ENCODE data around the gene SLC7A1.

SLC7A1 gene

GRCh38 chr13:29571876-29572570, 23.5 kb downstream of the SLC7A1 start:
- peaks cover 17% of the 10 kb centered on the region for H3K36me3 ChIP-seq (ENCODE audit: insufficient read depth, low read length)
- no peaks in the 10 kb centered on the region for H3K27me3 ChIP-seq (ENCODE audit: insufficient read depth, low read length)
- H2AFZ ChIP-seq (ENCODE audit: low read length), result no peak overlapping the region
- no peaks in the 10 kb centered on the region for H3K9me2 ChIP-seq (ENCODE audit: low read depth, low read length)
- H3K79me2 ChIP-seq (ENCODE audit: insufficient read depth, low read length), result peaks cover 99% of the 10 kb centered on the region
- peaks cover 38% of the 10 kb centered on the region for H3K4me1 ChIP-seq (ENCODE audit: insufficient read depth, low read length, severe bottlenecking)
- H3K4me3 ChIP-seq (ENCODE audit: low read depth, low read length, poor library complexity, severe bottlenecking), result no peak overlapping the region
- no peak overlapping the region for H3K9ac ChIP-seq (ENCODE audit: low read length)
- H3K27ac ChIP-seq (ENCODE audit: low read depth, low read length, poor library complexity, severe bottlenecking), result no peak overlapping the region
- no peak for TF ChIP-seq EZH2 (IDR thresholded peaks at IDR 0.05; ENCODE audit: borderline replicate concordance, low read length)
- TF ChIP-seq, protein P1, sequence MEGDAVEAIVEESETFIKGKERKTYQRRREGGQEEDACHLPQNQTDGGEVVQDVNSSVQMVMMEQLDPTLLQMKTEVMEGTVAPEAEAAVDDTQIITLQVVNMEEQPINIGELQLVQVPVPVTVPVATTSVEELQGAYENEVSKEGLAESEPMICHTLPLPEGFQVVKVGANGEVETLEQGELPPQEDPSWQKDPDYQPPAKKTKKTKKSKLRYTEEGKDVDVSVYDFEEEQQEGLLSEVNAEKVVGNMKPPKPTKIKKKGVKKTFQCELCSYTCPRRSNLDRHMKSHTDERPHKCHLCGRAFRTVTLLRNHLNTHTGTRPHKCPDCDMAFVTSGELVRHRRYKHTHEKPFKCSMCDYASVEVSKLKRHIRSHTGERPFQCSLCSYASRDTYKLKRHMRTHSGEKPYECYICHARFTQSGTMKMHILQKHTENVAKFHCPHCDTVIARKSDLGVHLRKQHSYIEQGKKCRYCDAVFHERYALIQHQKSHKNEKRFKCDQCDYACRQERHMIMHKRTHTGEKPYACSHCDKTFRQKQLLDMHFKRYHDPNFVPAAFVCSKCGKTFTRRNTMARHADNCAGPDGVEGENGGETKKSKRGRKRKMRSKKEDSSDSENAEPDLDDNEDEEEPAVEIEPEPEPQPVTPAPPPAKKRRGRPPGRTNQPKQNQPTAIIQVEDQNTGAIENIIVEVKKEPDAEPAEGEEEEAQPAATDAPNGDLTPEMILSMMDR (IDR thresholded peaks at IDR 0.05; ENCODE audit: low read length), result no peak
- H3F3A ChIP-seq (ENCODE audit: insufficient read depth, low read length), result no peaks in the 10 kb centered on the region; the same call in 1 of the 2 replicates
- no peak overlapping the region for H3K4me2 ChIP-seq (ENCODE audit: low read length)
- no peaks in the 10 kb centered on the region for H3K9me3 ChIP-seq (ENCODE audit: low read length)
- no peaks in the 10 kb centered on the region; the same call in 1 of the 2 replicates for H4K20me1 ChIP-seq (ENCODE audit: insufficient read depth, low read length)

- H3K36me3 ChIP-seq (ENCODE audit: insufficient read depth, low read length), result 0 out of 2 replicates have a peak, but pooled peaks cover 10% of the 10 kb centered on the region
- H3K4me2 ChIP-seq (ENCODE audit: low read length), result no peak overlapping the region
- no peaks in the 10 kb centered on the region; the same call in 1 of the 2 replicates for H3F3A ChIP-seq (ENCODE audit: insufficient read depth, low read length)
- H3K9me2 ChIP-seq (ENCODE audit: low read depth, low read length), result no peaks in the 10 kb centered on the region
- no peak overlapping the region for H2AFZ ChIP-seq (ENCODE audit: low read length)
- H3K9me3 ChIP-seq (ENCODE audit: low read length), result no peaks in the 10 kb centered on the region
- peaks cover 38% of the 10 kb centered on the region for H3K4me1 ChIP-seq (ENCODE audit: insufficient read depth, low read length, severe bottlenecking)
- TF ChIP-seq EZH2 (IDR thresholded peaks at IDR 0.05; ENCODE audit: borderline replicate concordance, low read length), result no peak
- TF ChIP-seq, protein P1 (IDR thresholded peaks at IDR 0.05; ENCODE audit: low read length), result no peak
- no peaks in the 10 kb centered on the region; the same call in 1 of the 2 replicates for H4K20me1 ChIP-seq (ENCODE audit: insufficient read depth, low read length)
- H3K27me3 ChIP-seq (ENCODE audit: insufficient read depth, low read length), result no peaks in the 10 kb centered on the region
- H3K27ac ChIP-seq (ENCODE audit: low read depth, low read length, poor library complexity, severe bottlenecking), result no peak overlapping the region
- peaks cover 99% of the 10 kb centered on the region for H3K79me2 ChIP-seq (ENCODE audit: insufficient read depth, low read length)
- no peak overlapping the region for H3K9ac ChIP-seq (ENCODE audit: low read length)
- H3K4me3 ChIP-seq (ENCODE audit: low read depth, low read length, poor library complexity, severe bottlenecking), result no peak overlapping the region
These were observed 25.3 kb downstream of the SLC7A1 start for GRCh38 chr13:29570051-29570654.

- no peak overlapping the region for H3K9ac ChIP-seq (ENCODE audit: low read length)
These were observed 26.0 kb downstream of the SLC7A1 start for GRCh38 chr13:29569253-29570050.

More at GRCh38 chr13:29569253-29570050, 26.0 kb downstream of the SLC7A1 start:
- no peaks in the 10 kb centered on the region; the same call in 1 of the 2 replicates for H3F3A ChIP-seq (ENCODE audit: insufficient read depth, low read length)
- H3K27ac ChIP-seq (ENCODE audit: low read depth, low read length, poor library complexity, severe bottlenecking), result peak overlapping the region; percentile 16
- no peaks in the 10 kb centered on the region for H3K9me2 ChIP-seq (ENCODE audit: low read depth, low read length)
- no peak overlapping the region for H3K4me3 ChIP-seq (ENCODE audit: low read depth, low read length, poor library complexity, severe bottlenecking)
- no peaks in the 10 kb centered on the region for H3K9me3 ChIP-seq (ENCODE audit: low read length)
- 0 out of 2 replicates have a peak, but pooled peaks cover 10% of the 10 kb centered on the region for H3K36me3 ChIP-seq (ENCODE audit: insufficient read depth, low read length)
- peaks cover 34% of the 10 kb centered on the region for H3K4me1 ChIP-seq (ENCODE audit: insufficient read depth, low read length, severe bottlenecking)
- H3K79me2 ChIP-seq (ENCODE audit: insufficient read depth, low read length), result peaks cover 100% of the 10 kb centered on the region
- no peaks in the 10 kb centered on the region for H3K27me3 ChIP-seq (ENCODE audit: insufficient read depth, low read length)
- no peaks in the 10 kb centered on the region; the same call in 1 of the 2 replicates for H4K20me1 ChIP-seq (ENCODE audit: insufficient read depth, low read length)
- TF ChIP-seq, protein P1 (IDR thresholded peaks at IDR 0.05; ENCODE audit: low read length), result no peak
- TF ChIP-seq EZH2 (IDR thresholded peaks at IDR 0.05; ENCODE audit: borderline replicate concordance, low read length), result no peak
- no peak overlapping the region for H2AFZ ChIP-seq (ENCODE audit: low read length)
- no peak overlapping the region; the same call in 1 of the 2 replicates for H3K4me2 ChIP-seq (ENCODE audit: low read length)
